ENCODE measurements around the gene BMPR1B. TPM values are rescaled to one million over a fixed set of nuclear protein-coding genes. Genes with fewer than 3 reads are reported as not detected.
"Not testable (repeated sequence)": the region's sequence is repeated elsewhere in the genome, so short reads cannot be mapped to it uniquely, and the experiment has no call there.

Gene BMPR1B
- total RNA-seq, 2 donors from 2014 or later: not detected

- H3K27ac Mint-ChIP-seq: no peak overlapping the region
- no peak for ATAC-seq (replicated peaks)
- no peaks in the 10 kb centered on the region for H3K9me3 Mint-ChIP-seq
- no peaks in the 10 kb centered on the region for H3K36me3 Mint-ChIP-seq (ENCODE audit: low read depth)
- no peaks in the 10 kb centered on the region for H3K27me3 Mint-ChIP-seq
- H3K4me3 Mint-ChIP-seq: no peak overlapping the region
- H3K4me1 Mint-ChIP-seq: no peaks in the 10 kb centered on the region
Measured at GRCh38 chr4:95050980-95051701, 293.4 kb downstream of the BMPR1B start.

- no peak for ATAC-seq (replicated peaks)
- H3K36me3 Mint-ChIP-seq (ENCODE audit: low read depth): no peaks in the 10 kb centered on the region
- H3K27me3 Mint-ChIP-seq: no peaks in the 10 kb centered on the region
- no peak overlapping the region for H3K27ac Mint-ChIP-seq
- H3K4me1 Mint-ChIP-seq: no peaks in the 10 kb centered on the region
- no peaks in the 10 kb centered on the region for H3K9me3 Mint-ChIP-seq
- H3K4me3 Mint-ChIP-seq: no peak overlapping the region
Measured at GRCh38 chr4:95051702-95052020, 293.9 kb downstream of the BMPR1B start.

- H3K27me3 Mint-ChIP-seq: no peaks in the 10 kb centered on the region
- ATAC-seq (replicated peaks): no peak
- H3K36me3 Mint-ChIP-seq (ENCODE audit: low read depth): no peaks in the 10 kb centered on the region
- no peak overlapping the region for H3K27ac Mint-ChIP-seq
- H3K4me1 Mint-ChIP-seq: no peaks in the 10 kb centered on the region
- no peak overlapping the region for H3K4me3 Mint-ChIP-seq
- H3K9me3 Mint-ChIP-seq: no peaks in the 10 kb centered on the region
Measured at GRCh38 chr4:95058991-95059390, 301.2 kb downstream of the BMPR1B start.

- no peak for ATAC-seq (replicated peaks)
- Mint-ChIP-seq H3K4me3 (no peak overlapping the region), H3K27me3 (no peaks in the 10 kb centered on the region), H3K36me3 (ENCODE audit: low read depth) (no peaks in the 10 kb centered on the region), H3K27ac (no peak overlapping the region), H3K4me1 (no peaks in the 10 kb centered on the region), H3K9me3 (no peaks in the 10 kb centered on the region)
Measured at GRCh38 chr4:95059663-95060062, 301.9 kb downstream of the BMPR1B start.

GRCh38 chr4:95061220-95061619 lies 303.5 kb downstream of the BMPR1B start:
- Mint-ChIP-seq H3K36me3 (ENCODE audit: low read depth) (no peaks in the 10 kb centered on the region), H3K4me3 (no peak overlapping the region), H3K27ac (no peak overlapping the region), H3K27me3 (no peaks in the 10 kb centered on the region), H3K9me3 (no peaks in the 10 kb centered on the region), H3K4me1 (no peaks in the 10 kb centered on the region)
- no peak for ATAC-seq (replicated peaks)

GRCh38 chr4:95061801-95062200 lies 304.0 kb downstream of the BMPR1B start:
- H3K4me3 Mint-ChIP-seq; ATAC-seq (replicated peaks); H3K9me3 Mint-ChIP-seq; H3K4me1 Mint-ChIP-seq; H3K27me3 Mint-ChIP-seq; H3K36me3 Mint-ChIP-seq (ENCODE audit: low read depth); H3K27ac Mint-ChIP-seq: not testable (repeated sequence)

GRCh38 chr4:95066050-95066449 lies 308.3 kb downstream of the BMPR1B start:
- Mint-ChIP-seq H3K36me3 (ENCODE audit: low read depth) (no peaks in the 10 kb centered on the region), H3K27me3 (no peaks in the 10 kb centered on the region), H3K9me3 (peaks cover 4% of the 10 kb centered on the region), H3K4me3 (no peak overlapping the region), H3K27ac (no peak overlapping the region), H3K4me1 (no peaks in the 10 kb centered on the region)
- no peak for ATAC-seq (replicated peaks)

- H3K9me3 Mint-ChIP-seq: peaks cover 4% of the 10 kb centered on the region
- H3K4me3 Mint-ChIP-seq: no peak overlapping the region
- ATAC-seq (replicated peaks): no peak
- no peaks in the 10 kb centered on the region for H3K27me3 Mint-ChIP-seq
- H3K36me3 Mint-ChIP-seq (ENCODE audit: low read depth): no peaks in the 10 kb centered on the region
- H3K27ac Mint-ChIP-seq: no peak overlapping the region
- H3K4me1 Mint-ChIP-seq: no peaks in the 10 kb centered on the region
Measured at GRCh38 chr4:95068401-95068800, 310.6 kb downstream of the BMPR1B start.

GRCh38 chr4:95068818-95069478 lies 311.2 kb downstream of the BMPR1B start:
- Mint-ChIP-seq H3K36me3 (ENCODE audit: low read depth) (no peaks in the 10 kb centered on the region), H3K4me3 (no peak overlapping the region), H3K9me3 (peaks cover 4% of the 10 kb centered on the region), H3K27me3 (no peaks in the 10 kb centered on the region), H3K27ac (no peak overlapping the region), H3K4me1 (no peaks in the 10 kb centered on the region)
- no peak for ATAC-seq (replicated peaks)

GRCh38 chr4:95071851-95072250 lies 314.1 kb downstream of the BMPR1B start:
- no peak overlapping the region for H3K4me3 Mint-ChIP-seq

GRCh38 chr4:95073646-95074045 lies 315.9 kb downstream of the BMPR1B start:
- Mint-ChIP-seq H3K36me3 (ENCODE audit: low read depth) (no peaks in the 10 kb centered on the region), H3K4me3 (no peak overlapping the region), H3K27ac (no peak overlapping the region), H3K4me1 (no peaks in the 10 kb centered on the region), H3K9me3 (peaks cover 4% of the 10 kb centered on the region), H3K27me3 (no peaks in the 10 kb centered on the region)
- ATAC-seq (replicated peaks): no peak

More at GRCh38 chr4:95071851-95072250, 314.1 kb downstream of the BMPR1B start:
- no peak overlapping the region for H3K27ac Mint-ChIP-seq
- H3K36me3 Mint-ChIP-seq (ENCODE audit: low read depth): no peaks in the 10 kb centered on the region
- ATAC-seq (replicated peaks): no peak
- H3K4me1 Mint-ChIP-seq: no peaks in the 10 kb centered on the region
- H3K9me3 Mint-ChIP-seq: peaks cover 4% of the 10 kb centered on the region
- H3K27me3 Mint-ChIP-seq: no peaks in the 10 kb centered on the region

GRCh38 chr4:95077864-95078263 lies 320.1 kb downstream of the BMPR1B start:
- H3K27ac Mint-ChIP-seq: no peak overlapping the region
- no peaks in the 10 kb centered on the region for H3K27me3 Mint-ChIP-seq
- H3K4me3 Mint-ChIP-seq: no peak overlapping the region
- no peaks in the 10 kb centered on the region for H3K4me1 Mint-ChIP-seq
- no peaks in the 10 kb centered on the region for H3K9me3 Mint-ChIP-seq
- H3K36me3 Mint-ChIP-seq (ENCODE audit: low read depth): no peaks in the 10 kb centered on the region
- no peak for ATAC-seq (replicated peaks)

- no peaks in the 10 kb centered on the region for H3K9me3 Mint-ChIP-seq
- ATAC-seq (replicated peaks): no peak
- H3K36me3 Mint-ChIP-seq (ENCODE audit: low read depth): no peaks in the 10 kb centered on the region
- H3K27ac Mint-ChIP-seq: no peak overlapping the region
- no peak overlapping the region for H3K4me3 Mint-ChIP-seq
- H3K27me3 Mint-ChIP-seq: no peaks in the 10 kb centered on the region
- peaks cover 7% of the 10 kb centered on the region for H3K4me1 Mint-ChIP-seq
Measured at GRCh38 chr4:95080969-95081368, 323.2 kb downstream of the BMPR1B start.

GRCh38 chr4:95084584-95084983 lies 326.8 kb downstream of the BMPR1B start:
- Mint-ChIP-seq H3K4me3 (peak overlapping the region; percentile 10), H3K9me3 (no peaks in the 10 kb centered on the region), H3K27me3 (peaks cover 3% of the 10 kb centered on the region), H3K27ac (no peak overlapping the region), H3K4me1 (peaks cover 7% of the 10 kb centered on the region), H3K36me3 (ENCODE audit: low read depth) (no peaks in the 10 kb centered on the region)
- no peak for ATAC-seq (replicated peaks)

GRCh38 chr4:95085124-95085833 lies 327.5 kb downstream of the BMPR1B start:
- H3K27ac Mint-ChIP-seq: peak overlapping the region; percentile 10
- peaks cover 3% of the 10 kb centered on the region for H3K27me3 Mint-ChIP-seq
- no peaks in the 10 kb centered on the region for H3K36me3 Mint-ChIP-seq (ENCODE audit: low read depth)
- no peaks in the 10 kb centered on the region for H3K9me3 Mint-ChIP-seq
- no peak for ATAC-seq (replicated peaks)
- peaks cover 7% of the 10 kb centered on the region for H3K4me1 Mint-ChIP-seq
- peak overlapping the region; percentile 10 for H3K4me3 Mint-ChIP-seq
